Stomach (tissue), 9 donors: ENCODE measurements around the gene L3MBTL4. TPM values are rescaled to one million over a fixed set of nuclear protein-coding genes. Genes with fewer than 3 reads are reported as not detected.

Experiments used
- DNase-seq, 2 donors: peaks; one replicate each; pipeline versions ENCODE4 v3.0.0 to v3.0.0-alpha.2; 2013 to 2019
- H3K27ac ChIP-seq, 5 donors: fragments of 200-600 bp in 4 of 5; sonication (generic) in 4 of 5; one replicate each; pipeline ENCODE4 v1.5.1; 2013 to 2019; ENCODE audit warnings: mild to moderate bottlenecking in 1 of 5, moderate library complexity in 1 of 5
- H3K27me3 ChIP-seq, 3 donors: fragments of 200-600 bp; sonication (generic); one replicate each; pipeline ENCODE4 v1.5.1; 2017 to 2019; ENCODE audit warnings: mixed run types in 1 of 3
- H3K36me3 ChIP-seq, 4 donors: fragments of 200-600 bp; sonication (generic); 1 replicate in 3 of 4; 2 replicates in 1 of 4; pipeline ENCODE4 v1.5.1; 2016 to 2019
- H3K4me1 ChIP-seq, 4 donors: fragments of 200-600 bp; sonication (generic); one replicate each; pipeline ENCODE4 v1.5.1; 2016 to 2019
- H3K4me3 ChIP-seq, 4 donors: fragments of 200-600 bp; sonication (generic) in 3 of 4; one replicate each; pipeline ENCODE4 v1.5.1; 2016 to 2019; ENCODE audit warnings: mild to moderate bottlenecking in 1 of 4
- H3K9me3 ChIP-seq, 4 donors: fragments of 200-600 bp; sonication (generic); one replicate each; pipeline ENCODE4 v1.5.1; 2016 to 2019
- CTCF ChIP-seq, 7 experiments: fragments of 450-650 bp in 4 of 7; fragments of 200-600 bp in 3 of 7; sonication (generic) in 3 of 7; IDR thresholded peaks; one replicate each; pipeline ENCODE4 v1.5.1; 2016 to 2019; ENCODE audit warnings: antibody characterized with exemption in 7 of 7, control low read depth in 2 of 7, mild to moderate bottlenecking in 1 of 7
- EP300 ChIP-seq: sonication (generic); formaldehyde crosslinking; IDR thresholded peaks from one replicate; pipeline ENCODE4 v1.6.1; 2017; ENCODE audit warnings: antibody characterized with exemption
- POLR2A ChIP-seq, 4 donors: fragments of 450-650 bp; IDR thresholded peaks; one replicate each; pipeline ENCODE4 v1.6.1; 2016; ENCODE audit warnings: antibody characterized with exemption in 4 of 4, control low read depth in 2 of 4, mild to moderate bottlenecking in 1 of 4, moderate library complexity in 1 of 4
- POLR2AphosphoS5 ChIP-seq, 3 donors: sonication (generic); formaldehyde crosslinking; IDR thresholded peaks; one replicate each; pipeline ENCODE4 v1.6.1; 2016; ENCODE audit warnings: antibody characterized with exemption in 3 of 3
- WGBS, 5 donors: extraction: QIAGEN DNeasy Blood & Tissue Kit in 3 of 5; methylation state at CpG; one replicate each; pipeline versions ENCODE4 v1.1.5 to v1.1.7; 2013 to 2018; 5-methylcytosine and 5-hydroxymethylcytosine counted together
- intact Hi-C: fragments of 100-400 bp; cut with DNase I; formaldehyde crosslinking; loops from one replicate; pipeline ENCODE4 v1.15.1; 2023; ENCODE audit warnings: low total_unique reads
- polyA plus RNA-seq, 3 donors: library from polyadenylated mRNA; stranded (reverse); fragments of 200-250 nt; gene quantifications; one replicate each; pipeline ENCODE4 v1.2.3, GENCODE V29; 2013
- total RNA-seq, 5 donors: library from RNA; depleted of rRNA; stranded (reverse); fragments of >200 nt; gene quantifications; one replicate each; pipeline versions ENCODE4 v1.1.0 to v1.2.3, GENCODE V29; 2014 to 2016
- donor health status: healthy with polysubstance abuse.
- donor health status: Bipolar disorder and iron deficiency.
- donor health status: healthy.

Gene L3MBTL4
- total and polyA plus RNA-seq, 8 donors: 1.9 to 23.3 (median 7.6) TPM

GRCh38 chr18:5966514-5966913 is 448.2 kb downstream of the L3MBTL4 start:
- DNase-seq: no peak
- intact Hi-C loops: no loop called here
- Histone ChIP-seq H3K36me3 (no peaks in the 10 kb centered on the region), H3K27ac (no peak overlapping the region), H3K9me3 (no peaks in the 10 kb centered on the region), H3K4me3 (no peak overlapping the region), H3K4me1 (peaks cover 0 to 3% (median 0%) of the 10 kb centered on the region in 4 donors), H3K27me3 (no peaks in the 10 kb centered on the region)
- 84 to 95% (median 91%) methylated on average over 4 of the region's 4 CpGs for WGBS, 5 donors
- TF ChIP-seq POLR2AphosphoS5 (IDR thresholded peaks at IDR 0.05): no peak
- TF ChIP-seq EP300: no peak
- no peak for TF ChIP-seq CTCF (IDR thresholded peaks at IDR 0.05)
- no peak for TF ChIP-seq POLR2A (IDR thresholded peaks at IDR 0.05)

GRCh38 chr18:5964996-5965395 is 449.7 kb downstream of the L3MBTL4 start:
- Histone ChIP-seq H3K4me3 (no peak overlapping the region), H3K9me3 (no peaks in the 10 kb centered on the region), H3K4me1 (no peaks in the 10 kb centered on the region), H3K27ac (no peak overlapping the region), H3K27me3 (no peaks in the 10 kb centered on the region), H3K36me3 (peaks cover 0 to 5% (median 0%) of the 10 kb centered on the region in 4 donors)
- TF ChIP-seq POLR2AphosphoS5 (IDR thresholded peaks at IDR 0.05) (no peak), CTCF (IDR thresholded peaks at IDR 0.05) (no peak), EP300 (no peak), POLR2A (IDR thresholded peaks at IDR 0.05) (no peak)
- no peak for DNase-seq
- WGBS, 5 donors: 45 to 78% (median 72%) methylated on average over 2 of the region's 2 CpGs
- intact Hi-C loops: no loop called here

GRCh38 chr18:5964596-5964995 is 450.1 kb downstream of the L3MBTL4 start:
- intact Hi-C loops: no loop called here
- WGBS, 5 donors: 76 to 92% (median 81%) methylated on average over 5 of the region's 5 CpGs
- TF ChIP-seq CTCF (IDR thresholded peaks at IDR 0.05) (no peak), POLR2AphosphoS5 (IDR thresholded peaks at IDR 0.05) (no peak), EP300 (no peak), POLR2A (IDR thresholded peaks at IDR 0.05) (no peak)
- H3K9me3 ChIP-seq: no peaks in the 10 kb centered on the region
- no peak overlapping the region for H3K4me3 ChIP-seq
- no peak overlapping the region for H3K27ac ChIP-seq
- H3K36me3 ChIP-seq: peaks cover 0 to 5% (median 0%) of the 10 kb centered on the region in 4 donors
- H3K4me1 ChIP-seq: no peaks in the 10 kb centered on the region
- H3K27me3 ChIP-seq: no peaks in the 10 kb centered on the region
- DNase-seq: no peak

GRCh38 chr18:5964108-5964507 is 450.6 kb downstream of the L3MBTL4 start:
- peaks cover 0 to 5% (median 0%) of the 10 kb centered on the region in 4 donors for H3K36me3 ChIP-seq
- no peaks in the 10 kb centered on the region for H3K4me1 ChIP-seq
- H3K27ac ChIP-seq: no peak overlapping the region
- no peak overlapping the region for H3K4me3 ChIP-seq
- H3K27me3 ChIP-seq: no peaks in the 10 kb centered on the region
- no peak for TF ChIP-seq CTCF (IDR thresholded peaks at IDR 0.05)
- 80 to 91% (median 91%) methylated on average over 5 to 8 of the region's 8 CpGs for whole genome bisulfite sequencing, 5 donors
- no peaks in the 10 kb centered on the region for H3K9me3 ChIP-seq
- no peak for DNase-seq
- intact Hi-C loops: no loop called here
